GM23338 (cell line): Measurements from ENCODE around the gene ELFN2.

Experiments
- POLR2AphosphoS5 ChIP-seq: IDR thresholded peaks from 2 replicates; pipeline ENCODE4 v1.6.1; 2016; ENCODE audit warnings: antibody characterized with exemption, low read depth
- TF ChIP-seq, protein P1 (sequence below), 2 experiments: fragments of 200-600 bp in 1 of 2; sonication (generic) in 1 of 2; conservative IDR thresholded peaks; 2 replicates each; pipeline versions ENCODE4 v1.5.1 to v1.6.1; 2016 to 2017; ENCODE audit warnings: antibody characterized with exemption in 2 of 2, low read depth in 2 of 2, mild to moderate bottlenecking in 2 of 2, moderate library complexity in 1 of 2

DNA sequence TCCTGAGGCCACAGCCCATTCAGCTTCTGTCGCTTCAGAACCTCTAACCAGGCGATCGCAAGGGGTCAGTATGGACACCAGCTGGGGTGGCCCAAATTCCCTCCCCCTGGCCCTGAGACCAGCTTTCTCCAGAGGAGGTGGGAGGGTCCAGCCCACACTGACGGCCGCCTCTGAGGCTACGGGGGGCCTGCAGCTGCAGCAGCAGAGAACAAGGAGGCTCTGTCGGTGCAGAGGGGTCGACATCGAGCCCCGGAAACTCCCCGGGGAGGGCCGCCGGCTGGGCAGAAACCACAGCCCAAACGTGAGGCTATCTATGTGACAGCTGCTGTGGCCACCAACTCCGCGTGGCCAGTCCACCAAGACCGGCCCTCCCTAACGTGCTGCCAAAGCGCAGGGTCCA lies 40.8 kb downstream of the ELFN2 start:
- TF ChIP-seq, protein P1, sequence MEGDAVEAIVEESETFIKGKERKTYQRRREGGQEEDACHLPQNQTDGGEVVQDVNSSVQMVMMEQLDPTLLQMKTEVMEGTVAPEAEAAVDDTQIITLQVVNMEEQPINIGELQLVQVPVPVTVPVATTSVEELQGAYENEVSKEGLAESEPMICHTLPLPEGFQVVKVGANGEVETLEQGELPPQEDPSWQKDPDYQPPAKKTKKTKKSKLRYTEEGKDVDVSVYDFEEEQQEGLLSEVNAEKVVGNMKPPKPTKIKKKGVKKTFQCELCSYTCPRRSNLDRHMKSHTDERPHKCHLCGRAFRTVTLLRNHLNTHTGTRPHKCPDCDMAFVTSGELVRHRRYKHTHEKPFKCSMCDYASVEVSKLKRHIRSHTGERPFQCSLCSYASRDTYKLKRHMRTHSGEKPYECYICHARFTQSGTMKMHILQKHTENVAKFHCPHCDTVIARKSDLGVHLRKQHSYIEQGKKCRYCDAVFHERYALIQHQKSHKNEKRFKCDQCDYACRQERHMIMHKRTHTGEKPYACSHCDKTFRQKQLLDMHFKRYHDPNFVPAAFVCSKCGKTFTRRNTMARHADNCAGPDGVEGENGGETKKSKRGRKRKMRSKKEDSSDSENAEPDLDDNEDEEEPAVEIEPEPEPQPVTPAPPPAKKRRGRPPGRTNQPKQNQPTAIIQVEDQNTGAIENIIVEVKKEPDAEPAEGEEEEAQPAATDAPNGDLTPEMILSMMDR (conservative IDR thresholded peaks at IDR 0.05; ENCODE audit: low read depth in 2 of 2), result 0 out of 4 replicates have a peak, but pooled peaks of 1 of the 2 experiments have one; percentile 4
- no peak for TF ChIP-seq POLR2AphosphoS5
